HG02970 (cell line): ENCODE measurements around the gene ALG12.
"Not testable (repeated sequence)": the region's sequence is repeated elsewhere in the genome, so short reads cannot be mapped to it uniquely, and the experiment has no call there.

Experiments used
- ATAC-seq: cut with Tn5 transposase; IDR thresholded peaks from one replicate; pipeline ENCODE4 v1.9.1; 2021; ENCODE audit warnings: mild to moderate bottlenecking, moderate library complexity, moderate number of reproducible peaks; ENCODE audit not compliant: unreplicated experiment, low FRiP score

The ALG12 gene

DNA sequence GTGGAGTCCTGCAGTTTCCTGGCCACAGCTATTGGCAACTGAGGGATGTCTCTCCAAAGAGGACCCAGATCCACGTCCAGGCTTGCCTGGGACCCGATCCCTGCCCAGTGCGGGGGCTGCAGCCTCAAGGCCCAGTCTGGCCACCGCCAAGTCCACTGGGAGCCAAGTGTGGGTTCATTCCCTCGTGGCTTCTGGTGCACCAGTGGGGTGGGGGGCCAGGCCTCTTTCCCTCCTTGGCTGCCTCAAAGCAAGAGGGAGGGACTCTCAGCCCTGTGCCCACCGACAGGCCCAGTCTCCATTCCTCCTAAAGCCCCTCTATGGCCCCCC lies 29.0 kb upstream of the ALG12 start:
- no peak for ATAC-seq

DNA sequence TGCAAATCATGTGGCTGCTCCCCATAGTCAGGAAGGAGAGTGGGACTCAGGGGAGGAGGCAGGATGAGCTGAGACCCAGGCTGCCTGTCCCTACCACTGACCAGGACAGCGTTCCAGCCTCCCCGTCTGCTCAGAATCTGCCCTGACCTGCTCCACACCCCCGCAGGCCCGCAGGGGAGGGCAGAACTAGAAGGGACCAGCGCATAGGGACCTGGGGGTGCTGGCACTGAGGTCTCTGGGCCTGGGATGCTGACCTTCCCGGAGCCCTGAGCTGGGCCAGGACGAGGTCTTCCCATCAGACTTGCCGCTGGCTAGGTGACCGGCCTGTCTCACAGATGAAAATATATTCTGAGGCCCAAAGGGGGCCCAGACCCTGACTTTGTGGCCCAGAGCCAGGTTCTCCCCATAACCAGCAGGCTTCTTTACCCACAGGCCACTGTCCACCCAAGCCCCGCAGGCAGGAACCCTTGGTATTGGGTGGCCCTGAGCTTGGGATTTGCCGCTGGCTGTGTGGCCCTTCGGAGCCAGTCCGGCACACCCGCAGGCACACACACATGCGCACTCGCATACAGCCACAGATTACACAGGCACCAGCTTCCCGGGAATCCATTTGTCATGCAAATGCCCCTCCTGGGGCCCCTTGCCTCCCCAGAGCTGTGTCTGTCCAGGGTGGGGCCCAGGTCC lies 28.5 kb upstream of the ALG12 start:
- no peak for ATAC-seq

DNA sequence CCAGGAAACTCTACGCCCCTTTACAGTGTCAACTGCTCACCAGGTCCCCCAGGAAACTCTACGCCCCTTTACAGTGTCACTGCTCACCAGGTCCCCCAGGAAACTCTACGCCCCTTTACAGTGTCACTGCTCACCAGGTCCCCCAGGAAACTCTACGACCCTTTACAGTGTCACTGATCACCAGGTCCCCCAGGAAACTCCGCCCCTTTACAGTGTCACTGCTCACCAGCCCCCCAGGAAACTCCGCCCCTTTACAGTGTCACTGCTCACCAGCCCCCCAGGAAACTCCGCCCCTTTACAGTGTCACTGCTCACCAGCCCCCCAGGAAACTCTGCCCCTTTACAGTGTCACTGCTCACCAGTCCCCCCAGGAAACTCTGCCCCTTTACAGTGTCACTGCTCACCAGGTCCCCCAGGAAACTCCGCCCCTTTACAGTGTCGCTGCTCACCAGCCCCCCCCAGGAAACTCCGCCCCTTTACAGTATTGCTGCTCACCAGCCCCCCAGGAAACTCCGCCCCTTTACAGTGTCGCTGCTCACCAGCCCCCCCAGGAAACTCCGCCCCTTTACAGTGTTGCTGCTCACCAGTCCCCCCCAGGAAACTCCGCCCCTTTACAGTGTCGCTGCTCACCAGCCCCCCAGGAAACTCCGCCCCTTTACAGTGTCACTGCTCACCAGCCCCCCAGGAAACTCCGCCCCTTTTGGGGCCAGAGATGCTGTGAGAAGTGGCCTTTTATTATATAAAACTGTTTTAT lies 27.0 kb upstream of the ALG12 start:
- not testable (repeated sequence) for ATAC-seq

GRCh38 chr22:49944399-49944891 lies 26.2 kb upstream of the ALG12 start:
- ATAC-seq = no peak

DNA sequence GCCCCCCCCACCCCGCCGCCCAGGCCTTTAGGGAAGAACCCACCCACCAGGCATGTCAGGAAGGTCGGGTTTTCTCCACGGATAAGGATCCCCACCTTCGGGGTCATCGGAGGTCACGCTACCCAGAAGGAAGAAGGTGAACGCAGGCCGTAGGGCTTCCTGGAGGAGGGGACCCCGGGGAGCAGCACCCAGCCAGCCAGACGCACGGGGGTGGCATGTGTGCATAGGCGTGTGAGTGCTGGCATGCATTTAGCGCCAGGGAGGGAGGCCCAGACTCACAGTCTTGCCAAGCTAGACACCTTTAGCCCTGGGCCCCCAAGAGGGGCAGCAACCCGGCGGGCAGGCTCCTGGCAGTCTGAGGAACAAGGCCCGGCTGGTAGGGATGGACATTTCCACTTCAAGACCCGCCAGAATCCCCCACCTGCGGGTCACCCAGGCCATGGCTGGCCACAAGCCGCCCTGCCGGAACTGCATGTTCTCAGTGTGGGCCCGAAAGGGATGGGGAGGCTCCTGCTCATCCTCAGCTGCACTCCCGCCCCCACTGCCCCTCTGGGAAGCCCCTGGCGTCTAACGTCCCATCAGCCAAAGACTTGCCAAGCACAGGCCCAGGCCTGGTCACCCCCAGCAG lies 25.6 kb upstream of the ALG12 start:
- ATAC-seq = no peak

GRCh38 chr22:49943405-49943765 lies 25.1 kb upstream of the ALG12 start:
- ATAC-seq = no peak

GRCh38 chr22:49942565-49943404 lies 24.5 kb upstream of the ALG12 start:
- ATAC-seq = no peak

DNA sequence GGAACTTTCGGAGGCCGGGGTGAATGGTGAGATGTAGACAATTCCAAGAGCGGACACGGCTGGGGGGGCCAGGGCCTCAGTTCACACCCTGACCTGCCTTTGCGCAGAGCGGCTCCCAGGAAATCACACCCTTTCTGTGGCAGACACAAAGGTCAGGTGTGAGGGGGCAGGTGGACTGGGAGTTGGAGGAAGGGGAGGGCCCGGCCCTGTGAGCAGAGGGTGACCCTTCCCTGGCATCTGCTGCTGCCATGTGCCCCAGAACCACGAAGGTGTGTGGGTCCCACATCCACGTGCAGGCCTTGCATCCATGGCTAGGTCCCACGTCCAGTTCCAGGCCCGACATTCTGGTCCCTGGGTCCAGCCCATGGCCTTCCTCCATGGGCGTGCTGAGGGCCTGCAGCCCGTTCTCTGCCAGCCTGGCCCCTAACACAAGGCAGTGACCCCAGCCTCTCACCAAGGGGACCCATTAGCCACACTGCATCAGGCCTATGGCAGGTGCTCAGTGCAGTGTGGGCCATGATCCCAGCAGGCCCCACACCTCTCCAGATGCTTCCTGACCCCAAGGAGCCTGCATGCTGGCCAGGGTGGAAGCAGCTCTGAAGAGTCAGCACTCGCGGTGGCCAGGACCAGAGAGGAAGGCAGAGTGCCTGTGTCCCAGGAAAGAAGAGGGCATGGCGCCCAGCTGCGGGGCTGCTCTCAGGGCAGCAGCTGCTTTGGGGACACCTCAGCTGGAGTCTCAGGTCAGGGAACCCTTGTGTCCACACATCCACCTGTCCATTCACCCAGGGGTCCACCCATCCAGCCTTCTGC lies 23.5 kb upstream of the ALG12 start:
- ATAC-seq = no peak

DNA sequence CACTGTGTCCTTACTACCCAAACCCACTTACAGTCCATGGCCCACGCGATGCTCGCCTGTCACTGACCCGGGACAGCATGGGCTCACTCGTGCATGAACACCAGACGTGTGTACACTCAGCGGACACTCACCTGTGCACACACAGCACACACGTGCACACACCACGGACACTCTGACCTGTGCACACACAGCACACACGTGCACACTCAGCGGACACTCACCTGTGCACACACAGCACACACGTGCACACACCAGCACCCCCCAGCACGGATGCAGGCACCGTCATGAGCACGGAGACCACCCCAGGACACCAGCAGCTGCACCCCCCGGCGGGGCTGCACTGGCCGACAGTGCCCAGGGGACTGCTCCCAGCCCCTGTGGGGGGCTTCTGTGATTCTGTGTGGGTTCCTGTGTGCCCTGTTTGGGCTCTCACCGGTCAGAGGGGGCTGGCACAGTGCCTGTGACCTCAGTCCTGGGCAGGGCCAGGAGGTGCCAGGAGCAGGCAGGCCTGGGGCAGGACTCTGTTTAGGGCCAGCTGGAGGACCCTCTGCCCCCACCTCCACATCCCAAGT lies 20.4 kb upstream of the ALG12 start:
- ATAC-seq = no peak

GRCh38 chr22:49937758-49938564 lies 19.7 kb upstream of the ALG12 start:
- no peak for ATAC-seq

- no peak for ATAC-seq
Observed at GRCh38 chr22:49936973-49937757, 18.9 kb upstream of the ALG12 start.

DNA sequence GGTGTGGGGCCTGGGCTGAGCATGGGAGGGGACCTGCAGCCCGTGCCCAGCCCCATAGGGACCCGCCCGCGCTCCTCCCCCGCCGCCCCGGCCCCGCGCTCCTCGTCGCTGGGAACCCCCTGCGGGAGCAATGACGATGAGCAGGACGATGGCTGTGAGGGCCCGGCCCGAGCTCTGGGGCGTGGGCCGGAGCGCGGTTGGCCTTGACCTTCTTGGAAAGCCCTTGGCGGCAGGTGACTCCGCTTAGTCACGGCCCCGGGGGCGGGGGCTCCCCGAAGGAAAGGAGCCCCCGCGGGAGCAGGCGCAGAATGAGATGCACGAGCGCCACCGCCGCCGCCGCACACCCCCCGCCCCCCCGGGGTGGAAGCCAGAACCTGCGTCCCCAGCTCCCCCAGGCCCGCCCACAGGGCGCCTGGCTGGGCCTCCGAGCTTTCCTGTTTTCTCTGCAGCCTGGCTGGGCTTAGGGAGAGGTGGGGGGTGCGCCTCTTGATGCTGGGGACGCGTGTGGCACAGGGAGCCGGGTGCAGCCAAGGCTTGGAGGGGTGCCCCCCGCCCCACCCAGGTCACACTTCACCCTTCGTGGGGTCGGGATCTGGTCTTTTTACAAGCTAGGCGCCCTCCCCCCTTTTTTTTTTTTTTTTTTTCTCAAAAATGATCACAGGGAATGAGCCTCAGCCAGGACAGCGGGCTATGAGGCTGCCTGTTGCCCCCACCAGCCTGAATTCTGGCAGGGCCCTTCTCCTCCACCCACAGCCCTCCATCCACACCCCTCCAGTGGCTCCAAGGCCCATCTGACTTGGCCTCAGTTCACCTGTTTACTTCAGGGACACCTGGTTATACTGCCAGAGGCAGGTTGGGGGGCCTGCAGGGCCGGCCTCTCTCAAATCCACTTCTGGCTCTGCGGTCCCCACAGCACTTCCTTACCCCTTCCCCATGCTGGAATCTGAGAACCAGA lies 18.1 kb upstream of the ALG12 start:
- ATAC-seq = peak; percentile 48

DNA sequence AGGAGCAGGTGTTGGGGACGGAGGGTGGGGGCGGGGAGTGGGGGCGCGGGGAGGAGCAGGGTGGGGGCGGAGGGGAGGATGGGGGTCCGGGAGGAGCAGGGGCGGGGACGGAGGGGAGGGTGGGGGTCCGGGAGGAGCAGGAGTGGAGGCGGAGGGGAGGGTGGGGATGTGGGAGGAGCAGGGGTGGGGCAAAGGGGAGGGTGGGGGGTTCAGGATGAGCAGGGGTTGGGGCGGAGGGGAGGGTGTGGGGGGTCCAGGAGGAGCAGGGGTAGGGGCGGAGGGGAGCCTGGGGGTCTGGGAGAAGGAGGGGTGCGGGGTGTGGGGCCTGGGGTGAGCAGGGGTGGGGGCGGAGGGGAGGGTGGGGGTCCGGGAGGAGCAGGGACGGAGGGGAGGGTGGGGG lies 17.3 kb upstream of the ALG12 start:
- no peak for ATAC-seq

GRCh38 chr22:49934891-49935557 lies 16.8 kb upstream of the ALG12 start:
- no peak for ATAC-seq

- ATAC-seq = no peak
Observed at GRCh38 chr22:49934160-49934890, 16.1 kb upstream of the ALG12 start.
